Neural cell (in vitro differentiated cells): Measurements from ENCODE around the gene NCKAP5. TPM values are rescaled to one million over a fixed set of nuclear protein-coding genes. Genes with fewer than 3 reads are reported as not detected.

Experiments
- H2AFZ ChIP-seq: fragments of 200-600, 300-800 bp; sonication (generic), shearing (Covaris generic); 2 replicates; pipeline ENCODE4 v1.6.0; 2014; ENCODE audit warnings: low read depth, mild to moderate bottlenecking, antibody characterized with exemption, low read length, moderate library complexity
- H3F3A ChIP-seq: fragments of 200-600 bp; shearing (Covaris generic); 2 replicates; pipeline ENCODE4 v1.6.1; 2016; ENCODE audit warnings: mild to moderate bottlenecking, moderate library complexity, mixed read lengths, antibody characterized with exemption, low read length; ENCODE audit not compliant: insufficient read depth, poor library complexity, severe bottlenecking
- H3K27ac ChIP-seq: fragments of 200-600, 300-800 bp; sonication (generic), shearing (Covaris generic); 2 replicates; pipeline ENCODE4 v1.5.1; 2014; ENCODE audit warnings: mild to moderate bottlenecking, low read length, moderate library complexity
- H3K27me3 ChIP-seq: fragments of 300-800, 200-600 bp; sonication (generic), shearing (Covaris generic); 2 replicates; pipeline ENCODE4 v1.6.0; 2014; ENCODE audit warnings: mild to moderate bottlenecking, low read depth, low read length, moderate library complexity; ENCODE audit not compliant: insufficient read depth
- H3K36me3 ChIP-seq: fragments of 300-800, 200-600 bp; sonication (generic), shearing (Covaris generic); 2 replicates; pipeline ENCODE4 v1.5.1; 2014; ENCODE audit warnings: mild to moderate bottlenecking, antibody characterized with exemption, low read length, moderate library complexity; ENCODE audit not compliant: insufficient read depth
- H3K4me2 ChIP-seq: fragments of 300-800, 200-600 bp; sonication (generic), shearing (Covaris generic); 2 replicates; pipeline ENCODE4 v1.6.0; 2014; ENCODE audit warnings: mild to moderate bottlenecking, low read length
- H3K4me3 ChIP-seq: fragments of 300-800, 200-600 bp; sonication (generic), shearing (Covaris generic); 2 replicates; pipeline ENCODE4 v1.5.1; 2014; ENCODE audit warnings: mild to moderate bottlenecking, low read length, moderate library complexity
- H3K79me2 ChIP-seq: fragments of 200-600 bp; shearing (Covaris generic); replicated peaks from 2 replicates; pipeline ENCODE4 v1.6.0; 2014; ENCODE audit warnings: mild to moderate bottlenecking, low read length, moderate library complexity; ENCODE audit not compliant: insufficient read depth
- H3K9ac ChIP-seq: fragments of 300-800, 200-600 bp; sonication (generic), shearing (Covaris generic); 2 replicates; pipeline ENCODE4 v1.6.1; 2016; ENCODE audit warnings: mild to moderate bottlenecking, low read length, mixed read lengths
- H3K9me2 ChIP-seq: fragments of 200-600 bp; shearing (Covaris generic); 2 replicates; pipeline ENCODE4 v1.6.1; 2016; ENCODE audit warnings: mild to moderate bottlenecking, low read length, mixed read lengths; ENCODE audit not compliant: insufficient read depth
- H3K9me3 ChIP-seq: fragments of 200-600, 300-800 bp; sonication (generic), shearing (Covaris generic); 2 replicates; pipeline ENCODE4 v1.6.1; 2016; ENCODE audit warnings: mild to moderate bottlenecking, mixed run types, low read length, moderate library complexity, mixed read lengths
- H4K20me1 ChIP-seq: fragments of 200-600 bp; shearing (Covaris generic); 2 replicates; pipeline ENCODE4 v1.6.1; 2016; ENCODE audit warnings: mild to moderate bottlenecking, mixed run types; ENCODE audit not compliant: insufficient read depth
- CTCF ChIP-seq: fragments of 450-650 bp; IDR thresholded peaks from 2 replicates; pipeline ENCODE4 v1.5.1; 2014; ENCODE audit warnings: antibody characterized with exemption, mild to moderate bottlenecking, moderate library complexity; ENCODE audit not compliant: poor library complexity, severe bottlenecking
- EP300 ChIP-seq: fragments of 450-650 bp; conservative IDR thresholded peaks from 2 replicates; pipeline ENCODE4 v1.6.1; 2014; ENCODE audit warnings: antibody characterized with exemption, mild to moderate bottlenecking, moderate library complexity; ENCODE audit not compliant: poor library complexity, severe bottlenecking
- EZH2 ChIP-seq: fragments of 200-600, 300-800 bp; shearing (Covaris generic), sonication (generic); IDR thresholded peaks from 2 replicates; pipeline ENCODE4 v1.6.1; 2014; ENCODE audit warnings: antibody characterized with exemption, low read length, borderline replicate concordance, mild to moderate bottlenecking; ENCODE audit not compliant: insufficient read depth, poor library complexity, severe bottlenecking
- MXI1 ChIP-seq: fragments of 450-650 bp; conservative IDR thresholded peaks from 2 replicates; pipeline ENCODE4 v1.6.1; 2014; ENCODE audit warnings: antibody characterized with exemption, mild to moderate bottlenecking; ENCODE audit not compliant: poor library complexity, severe bottlenecking
- POLR2AphosphoS5 ChIP-seq: IDR thresholded peaks from 2 replicates; pipeline ENCODE4 v1.6.1; 2012
- RAD21 ChIP-seq: fragments of 450-650 bp; conservative IDR thresholded peaks from 2 replicates; pipeline ENCODE4 v1.6.1; 2014; ENCODE audit warnings: antibody characterized with exemption, mild to moderate bottlenecking, moderate library complexity
- SMC3 ChIP-seq: fragments of 450-650 bp; conservative IDR thresholded peaks from 2 replicates; pipeline ENCODE4 v1.6.1; 2014; ENCODE audit warnings: antibody characterized with exemption, mild to moderate bottlenecking, moderate library complexity; ENCODE audit not compliant: poor library complexity
- TAF1 ChIP-seq: IDR thresholded peaks from 2 replicates; pipeline ENCODE4 v1.6.1; 2012; ENCODE audit warnings: low read depth
- polyA plus RNA-seq: library from polyadenylated mRNA; depleted of rRNA; stranded (reverse); fragments of >200 nt; gene quantifications from 2 replicates; pipeline ENCODE4 v1.2.3, GENCODE V29; 2014
- TF ChIP-seq, protein P1 (sequence below): IDR thresholded peaks from 2 replicates; pipeline ENCODE4 v1.6.1; 2012; ENCODE audit warnings: borderline replicate concordance

NCKAP5 gene
- polyA plus RNA-seq, 1 donor from 2014 or later, result 2.4 TPM

DNA sequence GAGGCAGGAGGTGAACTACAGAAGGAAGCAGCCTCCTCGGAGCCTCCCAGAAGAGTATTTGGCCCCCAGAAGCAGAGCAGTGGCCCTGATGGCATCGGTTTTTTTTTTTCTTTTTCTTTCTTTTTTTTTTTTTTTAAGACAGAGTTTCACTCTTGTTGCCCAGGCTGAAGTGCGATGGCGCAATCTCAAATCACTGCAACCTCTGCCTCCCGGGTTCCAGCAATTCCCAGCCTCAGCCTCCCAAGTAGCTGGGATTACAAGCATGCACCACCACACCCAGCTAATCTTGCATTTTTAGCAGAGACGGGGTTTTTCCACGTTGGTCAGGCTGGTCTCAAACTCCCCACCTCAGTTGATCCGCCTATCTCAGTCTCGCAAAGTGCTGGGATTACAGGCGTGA, 34.8 kb upstream of the NCKAP5 start:
- no peak overlapping the region for H2AFZ ChIP-seq
- H3K36me3 ChIP-seq, result no peaks in the 10 kb centered on the region
- no peaks in the 10 kb centered on the region for H3F3A ChIP-seq
- H3K9ac ChIP-seq, result no peak overlapping the region
- TF ChIP-seq CTCF (no peak), POLR2AphosphoS5 (no peak), RAD21 (no peak), MXI1 (no peak), EZH2 (no peak), TAF1 (no peak), SMC3 (no peak), EP300 (no peak)
- TF ChIP-seq, protein P1, sequence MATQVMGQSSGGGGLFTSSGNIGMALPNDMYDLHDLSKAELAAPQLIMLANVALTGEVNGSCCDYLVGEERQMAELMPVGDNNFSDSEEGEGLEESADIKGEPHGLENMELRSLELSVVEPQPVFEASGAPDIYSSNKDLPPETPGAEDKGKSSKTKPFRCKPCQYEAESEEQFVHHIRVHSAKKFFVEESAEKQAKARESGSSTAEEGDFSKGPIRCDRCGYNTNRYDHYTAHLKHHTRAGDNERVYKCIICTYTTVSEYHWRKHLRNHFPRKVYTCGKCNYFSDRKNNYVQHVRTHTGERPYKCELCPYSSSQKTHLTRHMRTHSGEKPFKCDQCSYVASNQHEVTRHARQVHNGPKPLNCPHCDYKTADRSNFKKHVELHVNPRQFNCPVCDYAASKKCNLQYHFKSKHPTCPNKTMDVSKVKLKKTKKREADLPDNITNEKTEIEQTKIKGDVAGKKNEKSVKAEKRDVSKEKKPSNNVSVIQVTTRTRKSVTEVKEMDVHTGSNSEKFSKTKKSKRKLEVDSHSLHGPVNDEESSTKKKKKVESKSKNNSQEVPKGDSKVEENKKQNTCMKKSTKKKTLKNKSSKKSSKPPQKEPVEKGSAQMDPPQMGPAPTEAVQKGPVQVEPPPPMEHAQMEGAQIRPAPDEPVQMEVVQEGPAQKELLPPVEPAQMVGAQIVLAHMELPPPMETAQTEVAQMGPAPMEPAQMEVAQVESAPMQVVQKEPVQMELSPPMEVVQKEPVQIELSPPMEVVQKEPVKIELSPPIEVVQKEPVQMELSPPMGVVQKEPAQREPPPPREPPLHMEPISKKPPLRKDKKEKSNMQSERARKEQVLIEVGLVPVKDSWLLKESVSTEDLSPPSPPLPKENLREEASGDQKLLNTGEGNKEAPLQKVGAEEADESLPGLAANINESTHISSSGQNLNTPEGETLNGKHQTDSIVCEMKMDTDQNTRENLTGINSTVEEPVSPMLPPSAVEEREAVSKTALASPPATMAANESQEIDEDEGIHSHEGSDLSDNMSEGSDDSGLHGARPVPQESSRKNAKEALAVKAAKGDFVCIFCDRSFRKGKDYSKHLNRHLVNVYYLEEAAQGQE, result no peak
- H3K79me2 ChIP-seq, result no peaks in the 10 kb centered on the region
- H3K27ac ChIP-seq, result no peak overlapping the region
- no peaks in the 10 kb centered on the region for H3K9me2 ChIP-seq
- no peak overlapping the region for H3K4me2 ChIP-seq
- no peaks in the 10 kb centered on the region for H3K27me3 ChIP-seq
- H3K9me3 ChIP-seq, result no peaks in the 10 kb centered on the region
- no peak overlapping the region for H3K4me3 ChIP-seq
- no peaks in the 10 kb centered on the region for H4K20me1 ChIP-seq

- no peak overlapping the region for H3K4me3 ChIP-seq
- TF ChIP-seq POLR2AphosphoS5, result no peak
- no peak for TF ChIP-seq EZH2
- no peak for TF ChIP-seq SMC3
- no peak for TF ChIP-seq RAD21
- TF ChIP-seq, protein P1, result no peak
- TF ChIP-seq TAF1, result no peak
- no peaks in the 10 kb centered on the region for H3K9me2 ChIP-seq
- H2AFZ ChIP-seq, result no peak overlapping the region
- H3K36me3 ChIP-seq, result no peaks in the 10 kb centered on the region
- no peak overlapping the region for H3K27ac ChIP-seq
- no peaks in the 10 kb centered on the region for H3K79me2 ChIP-seq
- no peak overlapping the region for H3K4me2 ChIP-seq
- no peaks in the 10 kb centered on the region for H3K9me3 ChIP-seq
- no peaks in the 10 kb centered on the region for H3K27me3 ChIP-seq
- no peaks in the 10 kb centered on the region for H4K20me1 ChIP-seq
- H3K9ac ChIP-seq, result no peak overlapping the region
- no peaks in the 10 kb centered on the region for H3F3A ChIP-seq
Measured at GRCh38 chr2:133602538-133602937, 34.3 kb upstream of the NCKAP5 start.
